ENCODE results near the gene ZNF853.
"Not testable (repeated sequence)": the region's sequence is repeated elsewhere in the genome, so short reads cannot be mapped to it uniquely, and the experiment has no call there.

ZNF853 gene

GRCh38 chr7:6614953-6615722 is at the start of gene ZNF853:
ZNF853 (plus strand) TSS chr7:6615610; CDS start chr7:6616175, 565 bp downstream.
- peak in 1 of 3 donors; percentile 33 for DNase-seq

- no peak for DNase-seq
Measured at GRCh38 chr7:6565655-6566054, 49.8 kb upstream of the ZNF853 start.

- DNase-seq = peak; percentile 41 to 74 (median 68)
Measured at GRCh38 chr7:6567886-6568285, 47.5 kb upstream of the ZNF853 start.

DNA sequence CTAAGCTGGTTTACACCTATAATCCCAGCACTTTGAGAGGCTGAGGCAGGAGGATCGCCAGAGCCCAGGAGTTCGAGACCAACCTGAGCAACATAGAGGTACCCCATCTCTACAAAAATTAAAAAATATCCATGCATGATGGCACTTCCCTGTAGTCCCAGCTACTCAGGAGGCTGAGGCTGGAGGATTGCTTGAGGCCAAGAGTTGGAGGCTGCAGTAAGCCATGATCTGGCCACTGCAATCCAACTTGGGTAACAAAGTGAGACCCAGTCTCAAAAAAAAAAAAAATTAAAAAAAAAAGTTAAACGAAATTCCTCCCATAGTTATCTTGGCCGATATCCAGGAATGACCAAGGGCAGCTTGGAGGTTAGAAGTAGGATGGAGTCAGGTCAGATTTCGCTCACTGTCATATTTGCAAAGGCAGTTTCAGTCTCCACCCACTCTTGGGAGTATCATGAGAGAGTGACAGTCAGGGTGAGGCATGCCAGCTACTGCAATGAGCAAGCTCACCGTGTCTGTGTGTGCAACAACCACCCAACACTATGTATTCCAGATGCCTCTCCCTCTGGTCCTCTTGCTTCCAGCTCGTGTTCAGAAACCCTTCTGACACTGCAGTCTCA is 44.1 kb upstream of the ZNF853 start:
- peak; percentile 56 to 65 (median 58) for DNase-seq

DNA sequence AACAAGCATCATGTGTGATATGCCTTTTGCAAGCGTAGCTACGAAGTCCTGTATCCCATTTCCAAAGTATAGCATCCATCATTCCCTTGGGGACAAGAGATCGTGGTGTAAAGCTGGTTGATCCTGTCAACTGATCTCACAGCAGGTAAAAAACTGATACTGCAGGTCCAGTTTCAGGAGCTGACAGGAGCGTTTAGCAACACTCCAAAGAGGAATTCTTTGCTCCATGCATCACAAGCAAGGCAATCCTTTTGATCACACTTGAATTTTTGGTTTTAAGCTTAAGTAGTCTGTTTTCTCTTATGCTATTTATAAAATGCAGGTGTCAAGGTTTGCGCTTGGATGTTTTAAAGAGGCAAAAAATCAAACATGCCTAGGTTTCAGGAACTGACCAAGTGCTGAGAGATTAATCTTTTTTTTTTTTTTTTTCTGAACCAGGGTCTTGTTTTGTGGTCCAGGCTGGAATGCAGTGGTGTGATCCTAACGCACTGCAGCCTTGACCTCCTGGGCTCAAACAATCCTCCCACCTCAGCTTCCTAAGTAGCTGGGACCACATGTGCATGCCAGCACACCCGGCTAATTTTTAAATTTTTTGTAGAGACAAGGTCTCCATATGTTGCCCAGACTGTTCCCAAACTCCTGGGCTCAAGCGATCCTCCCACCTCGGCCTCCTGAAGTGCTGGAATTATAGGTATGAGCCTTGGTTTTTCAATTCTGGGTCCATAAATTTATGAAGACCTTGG is 40.0 kb upstream of the ZNF853 start:
- DNase-seq = no peak

- DNase-seq = no peak
Measured at GRCh38 chr7:6576024-6576866, 39.2 kb upstream of the ZNF853 start.

GRCh38 chr7:6576867-6577368 is 38.5 kb upstream of the ZNF853 start:
- DNase-seq = not testable (repeated sequence)

- peak; percentile 93 to 96 (median 95) for DNase-seq
Measured at GRCh38 chr7:6577369-6578113, 37.9 kb upstream of the ZNF853 start, which contains the start of gene ZDHHC4. ZDHHC4 (plus strand) TSS chr7:6577454; CDS start chr7:6580562, 3,108 bp downstream.

DNA sequence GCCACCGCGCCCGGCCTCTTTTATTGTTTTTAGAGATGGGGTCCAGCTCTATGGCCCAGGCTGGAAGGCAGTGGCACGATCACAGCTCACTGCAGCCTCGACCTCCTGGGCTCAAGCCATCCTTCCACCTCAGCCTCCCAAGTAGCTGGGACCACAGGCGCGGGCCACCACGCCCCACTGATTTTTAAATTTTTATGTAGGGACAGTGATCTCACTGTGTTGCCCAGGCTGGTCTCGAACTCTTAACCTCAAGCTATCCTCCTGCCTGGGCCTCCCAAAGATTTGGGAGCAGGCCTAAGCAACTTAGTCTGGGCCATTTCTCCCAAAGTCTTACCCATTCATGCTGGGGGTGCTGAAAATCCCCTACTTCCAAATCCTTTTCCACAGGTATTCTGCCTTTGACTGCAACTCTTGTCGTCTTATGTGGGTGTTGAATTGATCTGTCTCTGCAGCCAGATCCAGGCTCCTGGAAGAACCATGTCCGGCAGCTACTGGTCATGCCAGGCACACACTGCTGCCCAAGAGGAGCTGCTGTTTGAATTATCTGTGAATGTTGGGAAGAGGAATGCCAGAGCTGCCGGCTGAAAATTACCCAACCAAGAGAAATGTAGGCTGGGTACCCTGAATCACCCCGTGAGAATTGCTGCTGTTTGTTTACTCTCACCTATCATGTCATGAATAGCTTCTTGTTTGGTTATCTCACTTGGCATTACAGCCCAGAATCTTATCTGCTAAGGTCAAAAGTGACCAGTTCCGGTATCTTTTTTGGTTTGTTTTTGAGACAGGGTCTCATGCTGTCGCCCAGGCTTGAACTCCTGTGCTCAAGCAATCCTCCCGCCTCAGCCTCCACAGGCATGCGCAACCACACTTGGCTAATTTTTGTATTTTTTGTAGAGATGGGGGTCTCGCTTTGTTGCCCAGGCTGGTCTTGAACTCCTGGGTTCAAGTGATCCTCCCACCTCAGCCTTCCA is 37.0 kb upstream of the ZNF853 start:
- no peak for DNase-seq

- DNase-seq = peak; percentile 83 to 91 (median 86)
Measured at GRCh38 chr7:6579446-6579845, 36.0 kb upstream of the ZNF853 start.

DNA sequence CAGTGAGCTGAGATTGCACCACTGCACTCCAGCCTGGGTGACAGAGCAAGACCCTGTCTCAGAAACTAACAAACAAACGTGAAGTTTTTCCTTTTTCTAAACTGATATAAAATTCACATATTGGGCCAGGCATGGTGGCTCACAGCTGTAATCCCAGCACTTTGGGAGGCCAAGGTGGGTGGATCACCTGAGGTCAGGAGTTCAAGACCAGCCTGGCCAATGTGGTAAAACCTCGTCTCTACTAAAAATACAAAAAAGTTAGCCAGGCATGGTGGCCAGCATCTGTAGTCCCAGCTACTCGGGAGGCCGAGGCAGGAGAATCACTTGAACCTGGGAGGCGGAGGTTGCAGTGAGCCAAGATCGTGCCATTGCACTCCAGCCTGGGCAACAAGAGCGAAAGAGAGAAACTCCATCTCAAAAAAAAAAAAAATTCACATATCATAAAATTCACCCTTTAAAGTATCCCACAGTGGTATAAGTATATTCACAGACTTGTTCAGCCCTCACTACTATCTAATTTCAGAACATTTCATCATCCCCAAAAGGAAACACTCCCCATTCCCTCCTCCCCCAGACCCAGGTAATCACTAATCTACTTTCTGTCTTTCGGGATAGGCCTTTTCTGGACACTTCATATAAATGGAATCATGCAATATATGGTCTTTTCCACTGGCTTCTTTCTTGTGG is 29.5 kb upstream of the ZNF853 start:
- DNase-seq = not testable (repeated sequence)

GRCh38 chr7:6588566-6588965 is 26.8 kb upstream of the ZNF853 start:
- no peak for DNase-seq

DNA sequence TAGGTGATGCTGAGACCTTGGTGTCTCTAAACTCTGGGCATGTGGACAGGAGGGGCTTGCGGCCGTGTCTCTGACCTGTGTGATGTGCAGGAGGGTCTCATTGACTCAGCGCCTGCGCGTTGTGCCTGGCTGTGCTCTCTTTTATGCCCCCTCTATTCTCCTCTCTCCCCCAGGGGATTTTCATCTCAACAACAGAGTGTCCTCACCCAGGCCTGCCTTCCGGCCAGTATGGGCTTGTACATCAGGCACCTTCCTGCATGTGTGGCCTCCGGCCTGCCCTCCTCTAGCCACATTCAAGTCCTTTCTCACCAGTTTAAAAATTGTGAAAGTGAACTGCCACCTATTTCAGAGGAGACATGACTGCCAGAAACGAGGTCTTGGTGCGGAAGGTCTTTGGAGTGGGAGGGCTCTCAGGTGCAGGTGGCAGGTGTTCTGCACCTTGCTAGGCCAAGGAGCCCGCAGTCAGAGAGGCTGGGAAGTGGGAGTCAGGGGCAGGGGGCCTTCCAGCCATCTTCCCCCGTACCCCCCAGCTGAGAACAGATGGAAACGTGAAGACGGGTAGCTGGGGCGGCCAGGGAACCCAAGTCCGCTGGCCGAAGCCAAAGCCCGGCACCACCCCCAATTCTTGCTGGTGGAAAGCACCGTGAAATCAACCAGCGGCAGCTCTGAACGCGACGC is 26.1 kb upstream of the ZNF853 start:
- no peak for DNase-seq

- DNase-seq = peak; percentile 85 to 97 (median 93)
Measured at GRCh38 chr7:6589829-6590644, 25.4 kb upstream of the ZNF853 start, which contains the start of gene INTS15. INTS15 (plus strand) TSS chr7:6590021; CDS start chr7:6590284, 263 bp downstream.

DNA sequence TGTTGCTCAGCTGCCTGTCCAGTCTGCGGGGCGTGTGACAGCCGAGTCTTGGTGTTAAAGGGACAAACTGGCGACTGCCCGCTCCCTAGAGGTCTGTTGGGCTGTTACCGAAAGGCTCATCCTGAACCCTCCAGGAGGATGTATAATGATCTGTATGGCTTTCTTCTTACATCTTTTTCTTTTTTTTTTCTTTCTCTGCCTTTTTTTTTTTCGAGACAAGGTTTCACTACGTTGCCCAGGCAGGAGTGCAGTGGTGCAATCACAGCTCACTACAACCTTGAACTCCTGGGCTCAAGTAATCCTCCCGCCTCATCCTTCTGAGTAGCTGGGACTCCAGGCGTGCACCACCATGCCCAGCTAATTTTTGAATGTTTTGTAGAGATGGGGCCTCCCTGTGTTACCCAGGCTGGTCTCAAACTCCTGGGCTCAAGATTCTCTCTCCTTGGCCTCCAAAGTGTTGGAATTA is 24.7 kb upstream of the ZNF853 start:
- no peak for DNase-seq

DNA sequence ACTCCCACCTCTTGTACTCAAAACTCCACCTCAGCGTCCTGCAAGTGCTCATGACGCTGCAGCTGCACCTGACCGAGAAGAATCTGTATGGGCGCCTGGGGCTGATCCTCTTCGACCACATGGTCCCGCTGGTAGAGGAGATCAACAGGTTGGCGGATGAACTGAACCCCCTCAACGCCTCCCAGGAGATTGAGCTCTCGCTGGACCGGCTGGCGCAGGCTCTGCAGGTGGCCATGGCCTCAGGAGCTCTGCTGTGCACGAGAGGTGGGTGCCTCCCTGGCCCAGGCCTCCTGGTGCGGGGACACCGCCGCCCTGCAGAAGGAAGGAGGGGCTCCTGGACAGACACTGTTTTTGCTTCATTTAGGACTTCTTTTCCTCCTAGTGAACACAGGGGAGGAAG is 15.3 kb upstream of the ZNF853 start:
- no peak for DNase-seq

- no peak for DNase-seq
Measured at GRCh38 chr7:6604458-6604857, 11.0 kb upstream of the ZNF853 start.

All from suppressor macrophage treated with lipopolysaccharide for 1 hour (primary cell).